ENCODE results near the gene RNF2. TPM values are rescaled to one million over a fixed set of nuclear protein-coding genes. Genes with fewer than 3 reads are reported as not detected.

The RNF2 gene
- total and polyA plus RNA-seq, 10 of the 15 experiments (the other 5 are each of a cell fraction or from before 2014, with no cell fraction given), result 4.8 to 36.3 (median 15.1) TPM

DNA sequence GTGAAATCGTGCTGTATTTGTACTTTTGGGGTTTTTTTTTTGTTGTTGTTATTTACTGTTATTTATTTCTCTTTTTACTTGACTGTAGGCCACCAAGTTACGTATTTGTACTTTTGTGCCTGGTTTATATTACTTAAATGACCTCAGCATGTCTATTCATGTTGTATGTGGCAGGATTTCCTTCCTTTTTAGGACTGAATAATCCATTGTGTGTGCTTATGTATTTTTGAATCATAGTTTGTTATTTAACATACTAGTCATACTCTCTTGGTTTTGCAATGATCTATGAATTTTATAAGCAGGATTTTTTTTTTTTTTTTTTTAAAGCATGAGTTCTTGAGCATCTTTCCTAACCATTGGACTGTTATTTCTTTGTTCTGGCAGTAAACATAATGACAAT, 51.2 kb downstream of the RNF2 start:
- H4K20me1 ChIP-seq (ENCODE audit: control insufficient read depth, insufficient read depth), result no peaks in the 10 kb centered on the region
- BruUV-seq (replicated peaks), result no TSS peak
- H3K4me3 ChIP-seq, result no peak overlapping the region
- POLR2A ChIA-PET, result no interaction called here
- DNase-seq (ENCODE audit: low read depth, low spot score) (no peak), ATAC-seq (no peak), FAIRE-seq (no peak)
- no peaks in the 10 kb centered on the region for H3K4me1 ChIP-seq (ENCODE audit: control insufficient read depth, insufficient read depth, low read length)
- no peak overlapping the region for H3K9ac ChIP-seq (ENCODE audit: control insufficient read depth, insufficient read depth, low read length)
- WGBS (ENCODE audit: insufficient coverage, insufficient replicate concordance, low lambda C conversion rate, missing lambda C conversion rate), result 74% methylated on average over 2 of the region's 2 CpGs
- H3K36me3 ChIP-seq (ENCODE audit: control insufficient read depth in 2 of 2, insufficient read depth in 2 of 2, low read length in 1 of 2), result peaks cover 3 to 7% of the 10 kb centered on the region in 2 experiments; a peak in 3 of 4 replicates
- in situ Hi-C loops (cut with MboI), result no loop called here
- SMC1A ChIA-PET (ENCODE audit: uncharacterized antibody, unreplicated experiment), result interaction anchor here (0.6 kb wide), 1 partner anchor 68 kb away, joined by 3 read pairs; no protein-coding TSS in a partner anchor
- intact Hi-C loops (cut with micrococcal nuclease; ENCODE audit: unreplicated experiment), result no loop called here
- no peaks in the 10 kb centered on the region for H3K79me2 ChIP-seq (ENCODE audit: control insufficient read depth, insufficient read depth, low read length)
- no peak overlapping the region for H3K4me2 ChIP-seq (ENCODE audit: control insufficient read depth, insufficient read depth)
- H3K27me3 ChIP-seq (replicated peaks in 1 of 2; ENCODE audit: control insufficient read depth in 2 of 2, insufficient read depth in 2 of 2, low read length in 1 of 2), result no peaks in the 10 kb centered on the region
- no peaks in the 10 kb centered on the region for H3K9me3 ChIP-seq (replicated peaks; ENCODE audit: control insufficient read depth, insufficient read depth, low read length)
- CTCF ChIA-PET, result interaction anchor here (2.0 kb wide), 1 partner anchor 73 kb away, joined by 9 read pairs; no protein-coding TSS in a partner anchor
- no peak overlapping the region for H3K27ac ChIP-seq (ENCODE audit: control insufficient read depth, insufficient read depth)
- no peak overlapping the region for H2AFZ ChIP-seq (ENCODE audit: control insufficient read depth, low read depth, low read length)
- RAD21 ChIA-PET (ENCODE audit: unreplicated experiment), result no interaction called here
- no peak for TF ChIP-seq CHD4 (IDR thresholded peaks at IDR 0.05)
- TF ChIP-seq, protein P1, sequence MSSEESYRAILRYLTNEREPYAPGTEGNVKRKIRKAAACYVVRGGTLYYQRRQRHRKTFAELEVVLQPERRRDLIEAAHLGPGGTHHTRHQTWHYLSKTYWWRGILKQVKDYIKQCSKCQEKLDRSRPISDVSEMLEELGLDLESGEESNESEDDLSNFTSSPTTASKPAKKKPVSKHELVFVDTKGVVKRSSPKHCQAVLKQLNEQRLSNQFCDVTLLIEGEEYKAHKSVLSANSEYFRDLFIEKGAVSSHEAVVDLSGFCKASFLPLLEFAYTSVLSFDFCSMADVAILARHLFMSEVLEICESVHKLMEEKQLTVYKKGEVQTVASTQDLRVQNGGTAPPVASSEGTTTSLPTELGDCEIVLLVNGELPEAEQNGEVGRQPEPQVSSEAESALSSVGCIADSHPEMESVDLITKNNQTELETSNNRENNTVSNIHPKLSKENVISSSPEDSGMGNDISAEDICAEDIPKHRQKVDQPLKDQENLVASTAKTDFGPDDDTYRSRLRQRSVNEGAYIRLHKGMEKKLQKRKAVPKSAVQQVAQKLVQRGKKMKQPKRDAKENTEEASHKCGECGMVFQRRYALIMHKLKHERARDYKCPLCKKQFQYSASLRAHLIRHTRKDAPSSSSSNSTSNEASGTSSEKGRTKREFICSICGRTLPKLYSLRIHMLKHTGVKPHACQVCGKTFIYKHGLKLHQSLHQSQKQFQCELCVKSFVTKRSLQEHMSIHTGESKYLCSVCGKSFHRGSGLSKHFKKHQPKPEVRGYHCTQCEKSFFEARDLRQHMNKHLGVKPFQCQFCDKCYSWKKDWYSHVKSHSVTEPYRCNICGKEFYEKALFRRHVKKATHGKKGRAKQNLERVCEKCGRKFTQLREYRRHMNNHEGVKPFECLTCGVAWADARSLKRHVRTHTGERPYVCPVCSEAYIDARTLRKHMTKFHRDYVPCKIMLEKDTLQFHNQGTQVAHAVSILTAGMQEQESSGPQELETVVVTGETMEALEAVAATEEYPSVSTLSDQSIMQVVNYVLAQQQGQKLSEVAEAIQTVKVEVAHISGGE (CRISPR knock-in tag; IDR thresholded peaks at IDR 0.05), result no peak
- no peak for TF ChIP-seq SMAD5 (IDR thresholded peaks at IDR 0.05; ENCODE audit: low read depth)
- no peak for TF ChIP-seq POLR2A (IDR thresholded peaks at IDR 0.05; ENCODE audit: low read depth, low read length)
- no peak for TF ChIP-seq LARP7 (IDR thresholded peaks at IDR 0.05)
- TF ChIP-seq, protein P2, sequence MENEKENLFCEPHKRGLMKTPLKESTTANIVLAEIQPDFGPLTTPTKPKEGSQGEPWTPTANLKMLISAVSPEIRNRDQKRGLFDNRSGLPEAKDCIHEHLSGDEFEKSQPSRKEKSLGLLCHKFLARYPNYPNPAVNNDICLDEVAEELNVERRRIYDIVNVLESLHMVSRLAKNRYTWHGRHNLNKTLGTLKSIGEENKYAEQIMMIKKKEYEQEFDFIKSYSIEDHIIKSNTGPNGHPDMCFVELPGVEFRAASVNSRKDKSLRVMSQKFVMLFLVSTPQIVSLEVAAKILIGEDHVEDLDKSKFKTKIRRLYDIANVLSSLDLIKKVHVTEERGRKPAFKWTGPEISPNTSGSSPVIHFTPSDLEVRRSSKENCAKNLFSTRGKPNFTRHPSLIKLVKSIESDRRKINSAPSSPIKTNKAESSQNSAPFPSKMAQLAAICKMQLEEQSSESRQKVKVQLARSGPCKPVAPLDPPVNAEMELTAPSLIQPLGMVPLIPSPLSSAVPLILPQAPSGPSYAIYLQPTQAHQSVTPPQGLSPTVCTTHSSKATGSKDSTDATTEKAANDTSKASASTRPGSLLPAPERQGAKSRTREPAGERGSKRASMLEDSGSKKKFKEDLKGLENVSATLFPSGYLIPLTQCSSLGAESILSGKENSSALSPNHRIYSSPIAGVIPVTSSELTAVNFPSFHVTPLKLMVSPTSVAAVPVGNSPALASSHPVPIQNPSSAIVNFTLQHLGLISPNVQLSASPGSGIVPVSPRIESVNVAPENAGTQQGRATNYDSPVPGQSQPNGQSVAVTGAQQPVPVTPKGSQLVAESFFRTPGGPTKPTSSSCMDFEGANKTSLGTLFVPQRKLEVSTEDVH (IDR thresholded peaks at IDR 0.05; ENCODE audit: low read depth, partially characterized antibody), result no peak
- TF ChIP-seq, protein P3, sequence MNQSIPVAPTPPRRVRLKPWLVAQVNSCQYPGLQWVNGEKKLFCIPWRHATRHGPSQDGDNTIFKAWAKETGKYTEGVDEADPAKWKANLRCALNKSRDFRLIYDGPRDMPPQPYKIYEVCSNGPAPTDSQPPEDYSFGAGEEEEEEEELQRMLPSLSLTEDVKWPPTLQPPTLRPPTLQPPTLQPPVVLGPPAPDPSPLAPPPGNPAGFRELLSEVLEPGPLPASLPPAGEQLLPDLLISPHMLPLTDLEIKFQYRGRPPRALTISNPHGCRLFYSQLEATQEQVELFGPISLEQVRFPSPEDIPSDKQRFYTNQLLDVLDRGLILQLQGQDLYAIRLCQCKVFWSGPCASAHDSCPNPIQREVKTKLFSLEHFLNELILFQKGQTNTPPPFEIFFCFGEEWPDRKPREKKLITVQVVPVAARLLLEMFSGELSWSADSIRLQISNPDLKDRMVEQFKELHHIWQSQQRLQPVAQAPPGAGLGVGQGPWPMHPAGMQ (IDR thresholded peaks at IDR 0.05; ENCODE audit: borderline replicate concordance), result no peak
- TF ChIP-seq BMI1 (IDR thresholded peaks at IDR 0.05; ENCODE audit: borderline replicate concordance), result no peak
- TF ChIP-seq, protein P4, sequence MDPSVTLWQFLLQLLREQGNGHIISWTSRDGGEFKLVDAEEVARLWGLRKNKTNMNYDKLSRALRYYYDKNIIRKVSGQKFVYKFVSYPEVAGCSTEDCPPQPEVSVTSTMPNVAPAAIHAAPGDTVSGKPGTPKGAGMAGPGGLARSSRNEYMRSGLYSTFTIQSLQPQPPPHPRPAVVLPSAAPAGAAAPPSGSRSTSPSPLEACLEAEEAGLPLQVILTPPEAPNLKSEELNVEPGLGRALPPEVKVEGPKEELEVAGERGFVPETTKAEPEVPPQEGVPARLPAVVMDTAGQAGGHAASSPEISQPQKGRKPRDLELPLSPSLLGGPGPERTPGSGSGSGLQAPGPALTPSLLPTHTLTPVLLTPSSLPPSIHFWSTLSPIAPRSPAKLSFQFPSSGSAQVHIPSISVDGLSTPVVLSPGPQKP (IDR thresholded peaks at IDR 0.05; ENCODE audit: low read depth, low read length), result no peak
- no peak for TF ChIP-seq NR2C1 (IDR thresholded peaks at IDR 0.05)
- TF ChIP-seq IKZF1 (conservative IDR thresholded peaks at IDR 0.05), result no peak
- TF ChIP-seq, protein P5, sequence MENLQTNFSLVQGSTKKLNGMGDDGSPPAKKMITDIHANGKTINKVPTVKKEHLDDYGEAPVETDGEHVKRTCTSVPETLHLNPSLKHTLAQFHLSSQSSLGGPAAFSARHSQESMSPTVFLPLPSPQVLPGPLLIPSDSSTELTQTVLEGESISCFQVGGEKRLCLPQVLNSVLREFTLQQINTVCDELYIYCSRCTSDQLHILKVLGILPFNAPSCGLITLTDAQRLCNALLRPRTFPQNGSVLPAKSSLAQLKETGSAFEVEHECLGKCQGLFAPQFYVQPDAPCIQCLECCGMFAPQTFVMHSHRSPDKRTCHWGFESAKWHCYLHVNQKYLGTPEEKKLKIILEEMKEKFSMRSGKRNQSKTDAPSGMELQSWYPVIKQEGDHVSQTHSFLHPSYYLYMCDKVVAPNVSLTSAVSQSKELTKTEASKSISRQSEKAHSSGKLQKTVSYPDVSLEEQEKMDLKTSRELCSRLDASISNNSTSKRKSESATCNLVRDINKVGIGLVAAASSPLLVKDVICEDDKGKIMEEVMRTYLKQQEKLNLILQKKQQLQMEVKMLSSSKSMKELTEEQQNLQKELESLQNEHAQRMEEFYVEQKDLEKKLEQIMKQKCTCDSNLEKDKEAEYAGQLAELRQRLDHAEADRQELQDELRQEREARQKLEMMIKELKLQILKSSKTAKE (IDR thresholded peaks at IDR 0.05; ENCODE audit: low read depth, poor library complexity, severe bottlenecking), result no peak

All from GM12878 (cell line).